Activated CD8-positive, alpha-beta memory T cell treated with anti-CD3 and anti-CD28 coated beads for 24 hours (primary cell): ENCODE measurements around the gene S1PR1.

ENCODE experiments used
- DNase-seq: peaks from one replicate; pipeline ENCODE4 v3.0.0-alpha.2; 2020

S1PR1 gene

GRCh38 chr1:101282314-101283038 lies 45.7 kb downstream of the S1PR1 start:
- no peak for DNase-seq

- DNase-seq, result peak; percentile 49
These were observed 46.6 kb downstream of the S1PR1 start for GRCh38 chr1:101283443-101283842.

GRCh38 chr1:101284021-101284420 lies 47.2 kb downstream of the S1PR1 start:
- peak; percentile 78 for DNase-seq

DNA sequence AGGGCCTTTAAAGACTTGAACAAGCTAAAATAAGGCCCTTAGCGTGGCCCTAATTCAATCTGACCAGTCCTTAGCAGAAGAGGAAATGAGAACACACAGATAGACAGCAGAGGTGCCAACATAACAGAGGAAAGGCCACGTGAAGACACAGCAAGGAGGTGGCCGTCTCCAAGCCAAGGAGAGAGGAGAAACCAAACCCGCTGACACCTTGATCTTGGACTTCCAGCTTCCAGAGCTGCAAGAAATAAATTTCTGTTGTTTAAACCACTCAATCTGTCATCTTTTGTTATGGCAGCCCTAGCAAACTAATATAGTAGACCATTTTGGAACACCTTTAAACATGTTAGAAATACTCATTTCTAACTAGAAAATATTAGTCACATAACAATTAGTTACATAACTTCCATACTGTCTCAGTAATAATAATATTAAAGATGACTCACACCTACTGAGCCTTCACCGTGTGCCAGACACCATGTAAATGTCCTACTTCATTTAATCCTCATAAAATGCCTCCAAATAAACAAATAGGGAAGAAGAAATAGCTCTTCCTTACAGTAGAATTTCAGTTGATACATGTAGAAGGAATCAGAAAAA lies 47.9 kb downstream of the S1PR1 start:
- no peak for DNase-seq

DNA sequence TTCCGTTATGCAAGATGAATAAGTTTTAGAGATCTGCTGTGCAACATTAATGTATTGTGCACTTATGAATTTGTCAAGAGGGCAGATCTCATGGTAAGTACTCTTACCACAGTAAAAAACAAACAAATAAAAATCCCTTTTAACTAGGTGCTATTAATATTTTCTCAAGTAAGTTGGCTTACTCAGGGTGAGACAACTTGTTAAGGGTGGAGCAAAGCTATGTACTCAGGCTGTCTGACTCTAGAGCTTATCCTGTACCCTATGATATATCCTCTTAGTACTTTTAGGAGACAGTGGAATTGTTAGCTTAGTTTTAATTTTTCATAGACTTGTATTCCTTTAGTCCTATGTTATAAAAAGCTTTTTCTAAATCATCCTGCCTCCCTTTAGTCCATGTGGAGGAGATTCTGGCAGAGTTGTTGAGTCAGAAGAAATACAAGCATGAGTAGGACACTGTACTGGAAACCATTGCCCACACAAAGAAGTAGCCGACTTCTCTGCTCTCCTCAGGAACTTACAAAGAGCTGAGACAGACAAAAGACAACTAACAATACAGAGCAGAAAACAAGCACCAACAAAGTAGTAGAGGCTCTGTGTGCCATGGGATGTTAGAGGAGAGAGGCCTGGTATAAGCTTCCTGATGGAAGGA lies 49.2 kb downstream of the S1PR1 start:
- no peak for DNase-seq

DNA sequence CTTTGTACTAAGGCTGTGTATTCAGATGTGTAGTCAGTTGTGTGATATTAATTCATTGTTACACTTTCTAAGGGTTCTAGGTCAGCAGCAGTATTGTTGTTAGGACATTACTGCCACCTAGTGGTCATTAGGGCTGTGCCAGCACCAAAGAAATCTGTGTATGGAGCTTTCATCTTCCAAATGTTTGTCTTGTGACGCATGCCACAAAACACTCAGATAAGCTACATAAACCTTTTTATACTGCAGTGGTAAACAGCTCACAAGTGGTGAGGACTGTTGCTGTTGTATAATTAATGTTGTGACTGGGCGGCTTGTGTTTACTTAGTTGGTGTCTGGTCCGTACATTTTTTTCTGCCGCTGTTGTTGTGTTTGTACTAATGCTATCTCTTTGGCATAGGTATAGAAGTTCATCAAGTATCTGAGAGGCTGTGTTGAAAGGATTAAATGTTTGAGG lies 51.7 kb downstream of the S1PR1 start:
- peak; percentile 72 for DNase-seq

DNA sequence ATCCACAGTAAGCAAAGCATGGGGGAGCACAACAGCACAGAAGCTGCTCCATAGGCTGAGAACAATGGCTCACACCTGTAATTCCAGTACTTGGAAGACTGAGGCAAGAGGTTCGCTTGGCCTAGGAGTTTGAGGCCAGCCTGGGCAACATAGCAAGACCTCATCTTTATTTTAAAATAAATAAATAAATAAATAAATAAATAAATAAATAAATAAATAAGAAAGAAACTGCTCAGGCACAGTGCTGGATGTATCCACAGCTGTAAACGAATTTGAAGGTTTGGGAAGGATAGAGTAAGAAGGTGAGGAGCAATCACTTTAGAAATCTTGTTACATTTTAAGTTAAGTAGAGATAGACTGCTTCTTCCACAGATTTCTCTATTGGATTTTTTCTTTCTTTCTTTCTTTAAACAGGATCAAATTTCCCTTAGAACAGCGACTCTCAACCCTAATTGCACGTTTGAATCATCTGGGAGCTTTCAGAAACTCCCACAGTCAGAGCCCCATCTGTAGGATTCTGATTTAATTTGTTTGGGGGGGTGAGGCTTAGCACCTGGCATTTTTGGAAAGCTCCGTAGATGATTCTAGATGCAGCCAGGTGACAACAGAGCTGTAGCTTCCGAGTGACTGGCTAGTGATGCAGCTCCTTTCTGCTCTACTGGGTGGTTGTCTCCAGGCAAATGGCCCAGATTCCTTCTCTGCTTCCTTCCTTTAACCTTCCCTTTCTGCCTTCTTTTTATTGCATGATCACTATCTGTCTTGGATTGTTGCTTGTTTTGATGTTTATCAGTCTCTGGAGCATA lies 53.5 kb downstream of the S1PR1 start:
- DNase-seq, result peak; percentile 59
